CD4-positive, alpha-beta memory T cell (primary cell): ENCODE measurements around the gene PHLDA3. TPM values are rescaled to one million over a fixed set of nuclear protein-coding genes. Genes with fewer than 3 reads are reported as not detected.
"Not testable (repeated sequence)": the region's sequence is repeated elsewhere in the genome, so short reads cannot be mapped to it uniquely, and the experiment has no call there.

Experiments used
- CTCF ChIA-PET: fragments of 350-600 bp; sonication (Branson Sonifier 250); formaldehyde crosslinking; loops from one replicate; lab custom pipeline; 2021; ENCODE audit warnings: inconsistent platforms; ENCODE audit not compliant: partially characterized antibody; lab: Charles Lee
- POLR2A ChIA-PET: fragments of 350-600 bp; sonication (Branson Sonifier 250); formaldehyde crosslinking; loops from one replicate; lab custom pipeline; 2021; ENCODE audit not compliant: partially characterized antibody; lab: Charles Lee
- DNase-seq, 5 donors: peaks; one replicate each; pipeline versions ENCODE4 v3.0.0 to v3.0.0-alpha.2; 2020 to 2022; ENCODE audit warnings: mixed read lengths in 1 of 5
- H3K27ac ChIP-seq: one replicate; pipeline ENCODE4 v1.7.0; 2013; ENCODE audit warnings: low read depth, low read length
- H3K27me3 ChIP-seq: 2 replicates; pipeline ENCODE4 v1.7.0; 2013; ENCODE audit warnings: mild to moderate bottlenecking, low read length, moderate library complexity; ENCODE audit not compliant: insufficient read depth
- H3K36me3 ChIP-seq: 2 replicates; pipeline ENCODE4 v1.7.0; 2013; ENCODE audit warnings: mild to moderate bottlenecking, low read length, moderate library complexity; ENCODE audit not compliant: insufficient read depth
- H3K4me1 ChIP-seq: 2 replicates; pipeline ENCODE4 v1.7.0; 2013; ENCODE audit warnings: mild to moderate bottlenecking, low read length, moderate library complexity; ENCODE audit not compliant: insufficient read depth
- H3K4me3 ChIP-seq, 2 donors: one replicate each; pipeline ENCODE4 v1.7.0; 2013; ENCODE audit warnings: low read length in 2 of 2, mild to moderate bottlenecking in 1 of 2
- H3K9me3 ChIP-seq, 2 donors: one replicate each; pipeline ENCODE4 v1.7.0; 2013; ENCODE audit warnings: low read length in 2 of 2, control low read depth in 1 of 2; ENCODE audit not compliant: control insufficient read depth in 1 of 2
- H3K27ac Mint-ChIP-seq, 7 donors: one replicate each; pipeline ENCODE4 v1.8.0; 2020 to 2021; ENCODE audit warnings: mixed read lengths in 7 of 7, mild to moderate bottlenecking in 6 of 7, inconsistent platforms in 3 of 7, moderate library complexity in 3 of 7
- H3K27me3 Mint-ChIP-seq, 2 donors: one replicate each; pipeline ENCODE4 v1.8.0; 2020 to 2021; ENCODE audit warnings: mixed read lengths in 2 of 2
- H3K36me3 Mint-ChIP-seq, 2 donors: one replicate each; pipeline ENCODE4 v1.8.0; 2020 to 2021; ENCODE audit warnings: mixed read lengths in 2 of 2, inconsistent platforms in 1 of 2, mild to moderate bottlenecking in 1 of 2
- H3K4me1 Mint-ChIP-seq, 4 donors: one replicate each; pipeline ENCODE4 v1.8.0; 2020 to 2021; ENCODE audit warnings: mixed read lengths in 4 of 4, mild to moderate bottlenecking in 1 of 4
- H3K4me3 Mint-ChIP-seq, 8 donors: one replicate each; pipeline ENCODE4 v1.8.0; 2020 to 2021; ENCODE audit warnings: mixed read lengths in 8 of 8, mild to moderate bottlenecking in 7 of 8, moderate library complexity in 6 of 8, inconsistent platforms in 3 of 8
- H3K9me3 Mint-ChIP-seq, 8 donors: one replicate each; pipeline ENCODE4 v1.8.0; 2020 to 2021; ENCODE audit warnings: mixed read lengths in 8 of 8, mild to moderate bottlenecking in 5 of 8, inconsistent platforms in 3 of 8, moderate library complexity in 1 of 8
- intact Hi-C: fragments of 100-400 bp; cut with micrococcal nuclease; formaldehyde crosslinking; loops from one replicate; pipeline ENCODE4 v1.15.1; 2023
- polyA plus RNA-seq, 2 donors: library from polyadenylated mRNA; unstranded; fragments of 300-500 nt; fragmentation: Illumina TruSeq; gene quantifications; one replicate each; pipeline ENCODE4 v1.2.3, GENCODE V29; 2021
- total RNA-seq, 2 experiments: library from RNA; stranded (reverse); gene quantifications; one replicate each; pipeline ENCODE4 v1.2.3, GENCODE V29; 2021

The PHLDA3 gene
- total and polyA plus RNA-seq, 4 experiments from 2014 or later: 0.30 to 7.8 (median 4.0) TPM

GRCh38 chr1:201475130-201475529 is 6.1 kb upstream of the PHLDA3 start:
- H3K9me3 Mint-ChIP-seq: no peaks in the 10 kb centered on the region
- peaks cover 32 to 33% of the 10 kb centered on the region in 2 donors for H3K27me3 Mint-ChIP-seq

GRCh38 chr1:201473296-201473695 is 4.3 kb upstream of the PHLDA3 start:
- no peaks in the 10 kb centered on the region for H3K9me3 Mint-ChIP-seq
- POLR2A ChIA-PET: no interaction called here
- H3K36me3 ChIP-seq: no peaks in the 10 kb centered on the region
- H3K9me3 ChIP-seq: no peaks in the 10 kb centered on the region
- peaks cover 5 to 10% (median 8%) of the 10 kb centered on the region in 4 donors for H3K4me1 Mint-ChIP-seq
- no peak overlapping the region for H3K27ac Mint-ChIP-seq
- H3K4me3 Mint-ChIP-seq: no peak overlapping the region
- no peaks in the 10 kb centered on the region for H3K36me3 Mint-ChIP-seq
- H3K27me3 ChIP-seq: no peaks in the 10 kb centered on the region
- no peak overlapping the region for H3K27ac ChIP-seq
- CTCF ChIA-PET: interaction anchor here (0.7 to 1.3 kb wide), 2 partner anchors 9 to 40 kb away, joined by 3 to 4 read pairs; no protein-coding TSS in a partner anchor
- H3K4me3 ChIP-seq: no peak overlapping the region
- peaks cover 6% of the 10 kb centered on the region for H3K4me1 ChIP-seq
- DNase-seq: no peak
- peaks cover 36 to 40% of the 10 kb centered on the region in 2 donors for H3K27me3 Mint-ChIP-seq
- intact Hi-C loops: no loop called here

More at GRCh38 chr1:201475130-201475529, 6.1 kb upstream of the PHLDA3 start:
- CTCF ChIA-PET: interaction anchor here (22.2 kb wide), 1 partner anchor 34 kb away, joined by 714 read pairs; the partner anchor contains the start of gene CSRP1
- Histone ChIP-seq H3K27me3 (no peaks in the 10 kb centered on the region), H3K4me1 (peaks cover 5% of the 10 kb centered on the region), H3K9me3 (no peaks in the 10 kb centered on the region), H3K27ac (no peak overlapping the region), H3K4me3 (no peak overlapping the region), H3K36me3 (no peaks in the 10 kb centered on the region)
- H3K4me3 Mint-ChIP-seq: no peak overlapping the region
- no peaks in the 10 kb centered on the region for H3K36me3 Mint-ChIP-seq
- H3K4me1 Mint-ChIP-seq: peaks cover 1 to 7% (median 3%) of the 10 kb centered on the region in 4 donors
- intact Hi-C loops: no loop called here
- H3K27ac Mint-ChIP-seq: no peak overlapping the region
- POLR2A ChIA-PET: no interaction called here
- DNase-seq: no peak

- H3K4me3 Mint-ChIP-seq, H3K36me3 Mint-ChIP-seq, H3K4me3 ChIP-seq, H3K9me3 ChIP-seq, DNase-seq, H3K4me1 ChIP-seq, H3K27ac Mint-ChIP-seq, H3K36me3 ChIP-seq, POLR2A ChIA-PET, intact Hi-C loops, H3K27ac ChIP-seq, H3K27me3 ChIP-seq, H3K9me3 Mint-ChIP-seq: not testable (repeated sequence)
- Mint-ChIP-seq H3K27me3 (peaks cover 36 to 39% of the 10 kb centered on the region in 2 donors), H3K4me1 (peaks cover 5 to 19% (median 10%) of the 10 kb centered on the region in 4 donors)
- CTCF ChIA-PET: interaction anchor here (1.2 to 1.3 kb wide), 2 partner anchors 9 to 41 kb away, joined by 4 to 6 read pairs; no protein-coding TSS in a partner anchor
These were observed 3.3 kb upstream of the PHLDA3 start for GRCh38 chr1:201472321-201472720.

- POLR2A ChIA-PET: no interaction called here
- Histone ChIP-seq H3K27me3 (no peaks in the 10 kb centered on the region), H3K4me3 (no peak overlapping the region)
These were observed 2.8 kb upstream of the PHLDA3 start for GRCh38 chr1:201471772-201472171.

GRCh38 chr1:201470581-201470980 is 1.6 kb upstream of the PHLDA3 start:
- Histone ChIP-seq H3K9me3 (no peaks in the 10 kb centered on the region), H3K36me3 (no peaks in the 10 kb centered on the region), H3K27me3 (no peaks in the 10 kb centered on the region), H3K4me1 (peaks cover 7% of the 10 kb centered on the region), H3K27ac (no peak overlapping the region), H3K4me3 (no peak overlapping the region)
- peak overlapping the region in 1 of 8 donors; percentile 69 for H3K4me3 Mint-ChIP-seq
- ChIA-PET CTCF (no interaction called here), POLR2A (no interaction called here)
- intact Hi-C loops: no loop called here
- no peaks in the 10 kb centered on the region for H3K36me3 Mint-ChIP-seq
- no peak for DNase-seq
- H3K9me3 Mint-ChIP-seq: no peaks in the 10 kb centered on the region
- peaks cover 31 to 36% of the 10 kb centered on the region in 2 donors for H3K27me3 Mint-ChIP-seq
- peaks cover 5 to 19% (median 10%) of the 10 kb centered on the region in 4 donors for H3K4me1 Mint-ChIP-seq
- H3K27ac Mint-ChIP-seq: peak overlapping the region in 1 of 7 donors; percentile 43

More at GRCh38 chr1:201471772-201472171, 2.8 kb upstream of the PHLDA3 start:
- Mint-ChIP-seq H3K9me3 (no peaks in the 10 kb centered on the region), H3K27ac (no peak overlapping the region), H3K27me3 (peaks cover 36 to 39% of the 10 kb centered on the region in 2 donors), H3K4me3 (peak overlapping the region in 1 of 8 donors; percentile 15), H3K36me3 (no peaks in the 10 kb centered on the region), H3K4me1 (peaks cover 5 to 19% (median 10%) of the 10 kb centered on the region in 4 donors)
- Histone ChIP-seq H3K27ac (no peak overlapping the region), H3K9me3 (no peaks in the 10 kb centered on the region), H3K36me3 (no peaks in the 10 kb centered on the region), H3K4me1 (peaks cover 7% of the 10 kb centered on the region)
- intact Hi-C loops: no loop called here
- CTCF ChIA-PET: interaction anchor here (1.2 kb wide), 1 partner anchor 10 kb away, joined by 6 read pairs; no protein-coding TSS in a partner anchor
- DNase-seq: no peak

- no peak for DNase-seq
- Mint-ChIP-seq H3K27ac (peak overlapping the region in 3 of 7 donors; percentile 43 to 66 (median 43)), H3K9me3 (no peaks in the 10 kb centered on the region), H3K36me3 (no peaks in the 10 kb centered on the region), H3K4me3 (peak overlapping the region; percentile 1 to 72 (median 57)), H3K27me3 (peaks cover 28 to 36% of the 10 kb centered on the region in 2 donors), H3K4me1 (peaks cover 5 to 19% (median 10%) of the 10 kb centered on the region in 4 donors)
- Histone ChIP-seq H3K9me3 (no peaks in the 10 kb centered on the region), H3K4me1 (peaks cover 7% of the 10 kb centered on the region), H3K27me3 (no peaks in the 10 kb centered on the region), H3K36me3 (no peaks in the 10 kb centered on the region), H3K27ac (no peak overlapping the region), H3K4me3 (peak overlapping the region in 1 of 2 donors; percentile 41)
- POLR2A ChIA-PET: interaction anchor here (1.0 kb wide), 1 partner anchor 22 kb away, joined by 3 read pairs; no protein-coding TSS in a partner anchor
- intact Hi-C loops: loop anchor here (2.0 kb wide), 1 partner anchor 21 kb away; no protein-coding TSS in a partner anchor
- CTCF ChIA-PET: interaction anchor here (1.4 to 1.5 kb wide), 2 partner anchors 12 to 42 kb away, joined by 4 to 7 read pairs; no protein-coding TSS in a partner anchor
These were observed 672 bp upstream of the PHLDA3 start for GRCh38 chr1:201469645-201470074.

GRCh38 chr1:201468501-201468843 is 516 bp downstream of the PHLDA3 start:
- Histone ChIP-seq H3K4me1 (peaks cover 7% of the 10 kb centered on the region), H3K27me3 (no peaks in the 10 kb centered on the region), H3K27ac (no peak overlapping the region), H3K4me3 (peak overlapping the region in 1 of 2 donors; percentile 41), H3K9me3 (no peaks in the 10 kb centered on the region), H3K36me3 (no peaks in the 10 kb centered on the region)
- H3K4me1 Mint-ChIP-seq: peaks cover 5 to 19% (median 10%) of the 10 kb centered on the region in 4 donors
- no peak overlapping the region for H3K27ac Mint-ChIP-seq
- peak overlapping the region in 5 of 8 donors; percentile 26 to 70 (median 63) for H3K4me3 Mint-ChIP-seq
- CTCF ChIA-PET: interaction anchor here (1.0 to 1.5 kb wide), 2 partner anchors 33 to 44 kb away, joined by 3 to 7 read pairs; no protein-coding TSS in a partner anchor
- no peaks in the 10 kb centered on the region for H3K36me3 Mint-ChIP-seq
- DNase-seq: no peak
- POLR2A ChIA-PET: interaction anchor here (1.0 to 1.1 kb wide), 2 partner anchors 21 to 37 kb away, joined by 3 read pairs; no protein-coding TSS in a partner anchor
- peaks cover 26 to 32% of the 10 kb centered on the region in 2 donors for H3K27me3 Mint-ChIP-seq
- intact Hi-C loops: loop anchor here (2.0 kb wide), 1 partner anchor 20 kb away; no protein-coding TSS in a partner anchor
- no peaks in the 10 kb centered on the region for H3K9me3 Mint-ChIP-seq
